PFSK-1 (cell line): ENCODE measurements around the gene FRMPD4.

Experiments used
- FOXP2 ChIP-seq: optimal IDR thresholded peaks from 2 replicates; pipeline ENCODE3; 2011; ENCODE audit warnings: borderline replicate concordance, control low read depth, inconsistent platforms; ENCODE audit not compliant: insufficient read depth; ENCODE audit errors: extremely low read length, extremely low read depth
- POLR2AphosphoS5 ChIP-seq: IDR thresholded peaks from 2 replicates; pipeline ENCODE4 v1.6.1; 2012; ENCODE audit warnings: low read depth, mild to moderate bottlenecking, control low read depth, low read length, moderate library complexity
- REST ChIP-seq, 2 experiments: IDR thresholded peaks; 2 replicates each; pipeline versions ENCODE4 v1.6.1 to v1.8.0; 2011 to 2012; ENCODE audit warnings: low read depth in 2 of 2, low read length in 2 of 2, control low read depth in 1 of 2, inconsistent platforms in 1 of 2, mild to moderate bottlenecking in 1 of 2, moderate library complexity in 1 of 2; ENCODE audit not compliant: insufficient read depth in 1 of 2
- SIN3A ChIP-seq: IDR thresholded peaks from 2 replicates; pipeline ENCODE4 v1.6.1; 2012; ENCODE audit warnings: mild to moderate bottlenecking, low read length, moderate library complexity, borderline replicate concordance; ENCODE audit not compliant: insufficient read depth
- TAF1 ChIP-seq: IDR thresholded peaks from 2 replicates; pipeline ENCODE4 v1.6.1; 2012; ENCODE audit warnings: low read length, control low read depth, borderline replicate concordance; ENCODE audit not compliant: insufficient read depth

- TF ChIP-seq POLR2AphosphoS5 (no peak), SIN3A (no peak), TAF1 (no peak), REST (IDR thresholded peaks at IDR 0.05; ENCODE audit: insufficient read depth in 1 of 2, low read depth in 2 of 2, low read length in 2 of 2) (no peak), FOXP2 (no peak)
These were observed 358.1 kb downstream of the FRMPD4 start for GRCh38 chrX:12496343-12496742.
